Transverse colon (tissue), 4 donors: ENCODE measurements around the gene ZBTB18.

ENCODE experiments used
- EP300 ChIP-seq: sonication (generic); formaldehyde crosslinking; IDR thresholded peaks from one replicate; pipeline ENCODE4 v1.6.1; 2017; ENCODE audit warnings: antibody characterized with exemption, low read depth
- POLR2A ChIP-seq: fragments of 450-650 bp; IDR thresholded peaks from one replicate; pipeline ENCODE4 v1.6.1; 2016; ENCODE audit warnings: antibody characterized with exemption, mild to moderate bottlenecking, moderate library complexity
- POLR2AphosphoS5 ChIP-seq, 3 donors: sonication (generic); formaldehyde crosslinking; IDR thresholded peaks; one replicate each; pipeline ENCODE4 v1.6.1; 2016; ENCODE audit warnings: antibody characterized with exemption in 3 of 3
- TF ChIP-seq, protein P1 (sequence below), 5 experiments: fragments of 200-600 bp in 3 of 5; fragments of 450-650 bp in 2 of 5; sonication (generic) in 3 of 5; IDR thresholded peaks; 1 replicate in 2 of 5; 2 replicates in 3 of 5; pipeline ENCODE4 v1.5.1; 2016 to 2017; ENCODE audit warnings: antibody characterized with exemption in 5 of 5, inconsistent platforms in 3 of 5, mild to moderate bottlenecking in 2 of 5, moderate library complexity in 1 of 5

DNA sequence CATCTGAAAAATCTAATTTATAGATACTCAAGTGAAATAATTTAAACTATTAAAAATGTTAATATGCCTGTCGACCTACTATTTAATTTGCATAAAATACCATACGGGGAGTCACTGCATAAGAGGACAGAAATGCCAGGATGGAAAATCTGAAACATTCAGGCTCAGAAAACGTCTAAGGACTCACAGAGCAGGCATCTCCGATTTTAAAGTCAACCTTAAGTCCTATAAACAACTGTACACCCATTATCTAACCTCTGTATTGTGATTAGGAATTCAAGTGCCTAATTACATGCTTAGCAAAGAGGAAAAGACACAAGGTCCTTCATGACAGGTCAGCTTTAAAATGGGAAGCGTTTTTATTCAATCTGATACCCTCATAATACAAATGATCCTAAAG, 49.2 kb downstream of the ZBTB18 start:
- TF ChIP-seq, protein P1, sequence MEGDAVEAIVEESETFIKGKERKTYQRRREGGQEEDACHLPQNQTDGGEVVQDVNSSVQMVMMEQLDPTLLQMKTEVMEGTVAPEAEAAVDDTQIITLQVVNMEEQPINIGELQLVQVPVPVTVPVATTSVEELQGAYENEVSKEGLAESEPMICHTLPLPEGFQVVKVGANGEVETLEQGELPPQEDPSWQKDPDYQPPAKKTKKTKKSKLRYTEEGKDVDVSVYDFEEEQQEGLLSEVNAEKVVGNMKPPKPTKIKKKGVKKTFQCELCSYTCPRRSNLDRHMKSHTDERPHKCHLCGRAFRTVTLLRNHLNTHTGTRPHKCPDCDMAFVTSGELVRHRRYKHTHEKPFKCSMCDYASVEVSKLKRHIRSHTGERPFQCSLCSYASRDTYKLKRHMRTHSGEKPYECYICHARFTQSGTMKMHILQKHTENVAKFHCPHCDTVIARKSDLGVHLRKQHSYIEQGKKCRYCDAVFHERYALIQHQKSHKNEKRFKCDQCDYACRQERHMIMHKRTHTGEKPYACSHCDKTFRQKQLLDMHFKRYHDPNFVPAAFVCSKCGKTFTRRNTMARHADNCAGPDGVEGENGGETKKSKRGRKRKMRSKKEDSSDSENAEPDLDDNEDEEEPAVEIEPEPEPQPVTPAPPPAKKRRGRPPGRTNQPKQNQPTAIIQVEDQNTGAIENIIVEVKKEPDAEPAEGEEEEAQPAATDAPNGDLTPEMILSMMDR (IDR thresholded peaks at IDR 0.05), result no peak
- TF ChIP-seq POLR2AphosphoS5 (IDR thresholded peaks at IDR 0.05) (no peak), POLR2A (no peak), EP300 (no peak)
